Fibroblast of pulmonary artery (primary cell): ENCODE measurements around the gene UBL4A.

Source experiments
- DNase-seq: peaks from one replicate; pipeline ENCODE4 v3.0.0-alpha.2; 2010; ENCODE audit warnings: low read depth
- H3K4me3 ChIP-seq: replicated peaks from 2 replicates; pipeline ENCODE4 v1.5.1; 2011; ENCODE audit warnings: low read depth, mild to moderate bottlenecking, control low read depth, low read length, moderate library complexity
- TF ChIP-seq, protein P1 (sequence below): IDR thresholded peaks from 2 replicates; pipeline ENCODE4 v1.5.1; 2011; ENCODE audit warnings: mild to moderate bottlenecking, control low read depth, low read length, inconsistent platforms; ENCODE audit errors: missing control alignments

UBL4A gene

DNA sequence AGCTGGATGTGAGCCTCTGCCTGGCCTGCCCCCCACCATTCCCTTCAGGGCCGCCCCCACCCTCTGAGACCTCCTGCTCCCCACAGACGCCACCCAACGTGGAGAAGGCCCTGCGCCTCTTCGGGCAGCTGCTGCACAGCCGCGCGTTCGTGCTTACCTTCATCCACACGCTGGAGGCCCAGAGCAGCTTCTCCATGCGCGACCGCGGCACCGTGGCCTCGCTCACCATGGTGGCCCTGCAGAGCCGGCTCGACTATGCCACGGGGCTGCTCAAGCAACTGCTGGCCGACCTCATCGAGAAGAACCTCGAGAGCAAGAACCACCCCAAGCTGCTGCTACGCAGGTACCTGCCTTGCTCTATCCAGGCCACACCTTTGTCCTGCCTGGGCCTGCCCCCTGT lies 18.2 kb downstream of the UBL4A start:
- TF ChIP-seq, protein P1, sequence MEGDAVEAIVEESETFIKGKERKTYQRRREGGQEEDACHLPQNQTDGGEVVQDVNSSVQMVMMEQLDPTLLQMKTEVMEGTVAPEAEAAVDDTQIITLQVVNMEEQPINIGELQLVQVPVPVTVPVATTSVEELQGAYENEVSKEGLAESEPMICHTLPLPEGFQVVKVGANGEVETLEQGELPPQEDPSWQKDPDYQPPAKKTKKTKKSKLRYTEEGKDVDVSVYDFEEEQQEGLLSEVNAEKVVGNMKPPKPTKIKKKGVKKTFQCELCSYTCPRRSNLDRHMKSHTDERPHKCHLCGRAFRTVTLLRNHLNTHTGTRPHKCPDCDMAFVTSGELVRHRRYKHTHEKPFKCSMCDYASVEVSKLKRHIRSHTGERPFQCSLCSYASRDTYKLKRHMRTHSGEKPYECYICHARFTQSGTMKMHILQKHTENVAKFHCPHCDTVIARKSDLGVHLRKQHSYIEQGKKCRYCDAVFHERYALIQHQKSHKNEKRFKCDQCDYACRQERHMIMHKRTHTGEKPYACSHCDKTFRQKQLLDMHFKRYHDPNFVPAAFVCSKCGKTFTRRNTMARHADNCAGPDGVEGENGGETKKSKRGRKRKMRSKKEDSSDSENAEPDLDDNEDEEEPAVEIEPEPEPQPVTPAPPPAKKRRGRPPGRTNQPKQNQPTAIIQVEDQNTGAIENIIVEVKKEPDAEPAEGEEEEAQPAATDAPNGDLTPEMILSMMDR = no peak
- H3K4me3 ChIP-seq = no peak overlapping the region
- DNase-seq = no peak

DNA sequence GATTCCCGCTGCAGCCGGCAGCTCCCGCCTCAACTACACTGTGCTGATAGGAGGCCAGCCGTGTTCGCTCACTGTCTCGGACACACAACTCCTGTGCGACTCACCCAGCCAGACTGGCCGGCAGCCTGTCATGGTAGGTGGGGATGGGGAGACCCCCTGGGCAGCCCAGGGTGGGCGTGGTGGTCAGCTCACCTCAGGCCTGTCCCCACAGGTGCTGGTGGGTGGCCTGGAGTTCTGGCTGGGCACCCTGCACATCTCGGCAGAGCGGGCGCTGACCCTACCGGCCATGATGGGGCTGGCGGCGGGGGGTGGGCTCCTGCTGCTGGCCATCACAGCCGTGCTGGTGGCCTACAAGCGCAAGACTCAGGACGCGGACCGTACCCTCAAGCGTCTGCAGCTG lies 18.9 kb downstream of the UBL4A start:
- no peak for DNase-seq
- TF ChIP-seq, protein P1 = no peak
- H3K4me3 ChIP-seq = no peak overlapping the region

DNA sequence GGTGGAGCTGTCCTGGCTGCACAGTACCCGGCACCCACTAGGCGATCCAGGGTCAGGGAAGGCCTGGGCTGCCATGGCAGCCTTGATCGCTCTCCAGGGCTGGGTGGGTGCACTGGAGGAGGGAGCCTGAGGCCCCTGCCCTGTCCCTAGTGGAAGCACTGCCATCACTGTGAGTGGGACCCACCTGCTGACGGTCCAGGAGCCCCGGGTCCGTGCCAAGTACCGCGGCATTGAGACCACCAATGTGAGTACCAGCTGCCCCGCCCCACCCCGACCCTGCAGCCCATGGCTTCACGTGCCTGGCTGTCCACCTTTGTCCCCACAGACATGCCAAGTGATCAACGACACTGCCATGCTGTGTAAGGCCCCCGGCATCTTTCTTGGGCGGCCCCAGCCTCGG lies 19.5 kb downstream of the UBL4A start:
- DNase-seq = no peak
- H3K4me3 ChIP-seq = no peak overlapping the region
- TF ChIP-seq, protein P1 = no peak

DNA sequence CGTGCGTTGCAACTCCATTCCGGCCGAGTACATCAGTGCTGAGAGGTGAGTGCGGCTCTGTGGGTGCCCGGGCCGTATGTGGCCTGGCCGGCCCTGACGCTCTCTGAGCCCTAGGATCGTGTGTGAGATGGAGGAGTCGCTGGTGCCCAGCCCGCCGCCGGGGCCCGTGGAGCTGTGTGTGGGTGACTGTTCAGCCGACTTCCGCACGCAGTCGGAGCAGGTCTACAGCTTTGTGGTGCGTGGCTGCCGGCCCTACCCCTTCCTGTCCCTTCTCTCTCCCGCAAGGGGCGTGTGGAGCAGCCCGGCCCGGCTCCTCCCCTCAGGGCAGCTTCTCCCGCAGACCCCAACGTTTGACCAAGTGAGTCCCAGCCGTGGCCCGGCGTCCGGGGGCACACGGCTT lies 20.4 kb downstream of the UBL4A start:
- TF ChIP-seq, protein P1 = no peak
- H3K4me3 ChIP-seq = no peak overlapping the region
- DNase-seq = no peak

DNA sequence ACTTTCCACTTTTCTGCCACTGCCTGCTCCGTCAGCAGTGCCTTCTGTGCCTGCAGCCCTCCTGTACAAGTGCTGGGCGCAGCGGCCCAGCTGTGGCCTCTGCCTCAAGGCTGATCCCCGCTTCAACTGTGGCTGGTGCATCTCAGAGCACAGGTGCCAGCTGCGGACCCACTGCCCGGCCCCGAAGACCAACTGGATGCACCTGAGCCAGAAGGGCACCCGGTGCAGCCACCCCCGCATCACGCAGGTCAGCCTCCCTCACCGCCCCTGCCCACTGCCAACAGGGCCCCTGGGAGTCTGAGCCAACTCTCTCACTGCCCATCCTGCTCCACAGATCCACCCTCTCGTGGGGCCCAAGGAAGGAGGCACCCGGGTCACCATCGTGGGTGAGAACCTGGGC lies 20.8 kb downstream of the UBL4A start:
- no peak overlapping the region for H3K4me3 ChIP-seq
- DNase-seq = no peak
- TF ChIP-seq, protein P1 = no peak

DNA sequence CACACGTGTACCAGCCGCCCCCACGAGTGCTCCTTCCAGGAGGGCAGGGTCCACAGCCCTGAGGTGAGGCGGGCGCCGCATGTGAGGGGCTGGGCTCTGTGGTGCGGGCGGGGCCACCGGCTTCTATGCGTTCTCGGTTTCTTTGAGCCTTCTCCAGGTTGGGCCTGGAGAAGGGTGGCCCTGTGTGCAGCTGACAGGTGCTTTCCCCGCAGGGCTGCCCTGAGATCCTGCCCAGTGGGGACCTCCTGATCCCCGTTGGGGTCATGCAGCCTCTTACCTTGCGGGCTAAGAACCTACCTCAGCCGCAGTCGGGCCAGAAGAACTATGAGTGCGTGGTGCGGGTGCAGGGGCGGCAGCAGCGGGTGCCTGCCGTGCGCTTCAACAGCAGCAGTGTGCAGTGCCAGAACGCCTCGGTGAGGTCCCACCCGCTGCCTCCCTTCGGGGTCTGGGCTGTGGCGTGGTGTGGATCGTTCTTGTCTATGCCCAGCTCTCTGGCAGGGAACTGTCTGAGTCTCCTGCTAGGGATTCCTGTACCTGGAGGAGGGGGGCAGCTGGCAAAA lies 21.5 kb downstream of the UBL4A start:
- TF ChIP-seq, protein P1 = no peak
- DNase-seq = no peak
- H3K4me3 ChIP-seq = no peak overlapping the region

DNA sequence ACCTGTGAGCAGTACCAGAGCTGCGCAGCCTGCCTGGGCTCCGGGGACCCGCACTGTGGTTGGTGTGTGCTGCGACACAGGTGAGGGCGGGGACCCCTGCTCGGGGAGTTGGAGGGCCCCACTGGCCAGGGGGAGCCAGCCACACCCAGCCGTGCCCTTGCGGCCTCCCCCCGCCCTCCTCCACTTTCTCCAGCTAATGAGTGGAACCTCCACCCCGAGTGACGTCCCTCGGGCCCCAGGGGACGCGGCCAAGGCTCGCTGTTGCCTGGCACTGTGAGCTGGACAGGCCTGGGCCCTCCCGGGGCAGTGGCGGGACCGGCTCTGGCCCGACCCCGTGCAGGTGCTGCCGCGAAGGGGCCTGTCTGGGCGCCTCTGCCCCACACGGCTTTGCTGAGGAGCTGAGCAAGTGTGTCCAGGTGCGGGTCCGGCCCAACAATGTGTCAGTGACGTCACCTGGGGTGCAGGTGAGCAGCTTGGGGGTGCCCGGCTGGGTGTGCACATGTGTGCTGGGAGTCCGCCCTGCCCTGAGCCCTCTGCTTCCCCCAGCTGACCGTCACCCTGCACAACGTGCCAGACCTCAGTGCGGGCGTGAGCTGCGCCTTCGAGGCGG lies 22.7 kb downstream of the UBL4A start:
- TF ChIP-seq, protein P1 = no peak
- H3K4me3 ChIP-seq = no peak overlapping the region
- no peak for DNase-seq
